ENCODE results near the gene SHISA3. TPM values are rescaled to one million over a fixed set of nuclear protein-coding genes. Genes with fewer than 3 reads are reported as not detected.
A peak's percentile ranks its signal among the peaks of the same experiment; 100 is the strongest.

SHISA3 gene
- total RNA-seq = 3.0 and 3.6 TPM in 2 replicates

- peak within 1 kb of the TSS; percentile 64 for H3K4me3 ChIP-seq (ENCODE audit: low read depth, low read length)
- no peak for TF ChIP-seq CTCF (conservative IDR thresholded peaks at IDR 0.05; ENCODE audit: low read depth, low read length)
- no peak for DNase-seq (ENCODE audit: low read depth)
These were observed at the start of gene SHISA3 for GRCh38 chr4:42396752-42397634. TSS of gene SHISA3 (plus strand) at chr4:42397488. CDS start at chr4:42398057, 569 bp downstream.

- TF ChIP-seq CTCF (conservative IDR thresholded peaks at IDR 0.05; ENCODE audit: low read depth, low read length) = no peak
- no peak overlapping the region for H3K4me3 ChIP-seq (ENCODE audit: low read depth, low read length)
- no peak for DNase-seq (ENCODE audit: low read depth)
These were observed 49.0 kb upstream of the SHISA3 start for GRCh38 chr4:42348247-42348646.

- no peak for DNase-seq (ENCODE audit: low read depth)
- TF ChIP-seq CTCF (conservative IDR thresholded peaks at IDR 0.05; ENCODE audit: low read depth, low read length) = no peak
These were observed 48.6 kb upstream of the SHISA3 start for GRCh38 chr4:42348692-42349091.

GRCh38 chr4:42350611-42351182 is 46.6 kb upstream of the SHISA3 start:
- TF ChIP-seq CTCF (conservative IDR thresholded peaks at IDR 0.05; ENCODE audit: low read depth, low read length) = no peak
- no peak overlapping the region for H3K4me3 ChIP-seq (ENCODE audit: low read depth, low read length)
- no peak for DNase-seq (ENCODE audit: low read depth)

More at GRCh38 chr4:42348692-42349091, 48.6 kb upstream of the SHISA3 start:
- no peak overlapping the region for H3K4me3 ChIP-seq (ENCODE audit: low read depth, low read length)

GRCh38 chr4:42352049-42352448 is 45.2 kb upstream of the SHISA3 start:
- H3K4me3 ChIP-seq (ENCODE audit: low read depth, low read length) = no peak overlapping the region
- no peak for TF ChIP-seq CTCF (conservative IDR thresholded peaks at IDR 0.05; ENCODE audit: low read depth, low read length)
- no peak for DNase-seq (ENCODE audit: low read depth)

- no peak overlapping the region for H3K4me3 ChIP-seq (ENCODE audit: low read depth, low read length)
- no peak for TF ChIP-seq CTCF (conservative IDR thresholded peaks at IDR 0.05; ENCODE audit: low read depth, low read length)
- no peak for DNase-seq (ENCODE audit: low read depth)
These were observed 40.0 kb upstream of the SHISA3 start for GRCh38 chr4:42357325-42357724.
